ENCODE measurements around the gene SP140.
"Not testable (repeated sequence)": the region's sequence is repeated elsewhere in the genome, so short reads cannot be mapped to it uniquely, and the experiment has no call there.

SP140 gene

GRCh38 chr2:230225486-230225885, at the start of gene SP140:
TSS of gene SP140 (plus strand) at chr2:230225736. CDS start at chr2:230225845, 109 bp downstream.
- DNase-seq (ENCODE audit: low read depth): peak; percentile 68

GRCh38 chr2:230176996-230177395, 48.5 kb upstream of the SP140 start:
- DNase-seq (ENCODE audit: low read depth): no peak

GRCh38 chr2:230178546-230179485, 46.7 kb upstream of the SP140 start:
- DNase-seq (ENCODE audit: low read depth): no peak

GRCh38 chr2:230179907-230180306, 45.6 kb upstream of the SP140 start:
- no peak for DNase-seq (ENCODE audit: low read depth)

- DNase-seq (ENCODE audit: low read depth): no peak
These were observed 44.3 kb upstream of the SP140 start for GRCh38 chr2:230181195-230181594.

GRCh38 chr2:230184727-230185578, 40.6 kb upstream of the SP140 start:
- no peak for DNase-seq (ENCODE audit: low read depth)

GRCh38 chr2:230202430-230203109, 23.0 kb upstream of the SP140 start:
- no peak for DNase-seq (ENCODE audit: low read depth)

- DNase-seq (ENCODE audit: low read depth): no peak
These were observed 22.3 kb upstream of the SP140 start for GRCh38 chr2:230203110-230203676.

GRCh38 chr2:230205034-230205433, 20.5 kb upstream of the SP140 start:
- DNase-seq (ENCODE audit: low read depth): no peak

- no peak for DNase-seq (ENCODE audit: low read depth)
These were observed 19.8 kb upstream of the SP140 start for GRCh38 chr2:230205721-230206120.

GRCh38 chr2:230208576-230208975, 17.0 kb upstream of the SP140 start:
- DNase-seq (ENCODE audit: low read depth): no peak

- no peak for DNase-seq (ENCODE audit: low read depth)
These were observed 16.0 kb upstream of the SP140 start for GRCh38 chr2:230209422-230210051.

- no peak for DNase-seq (ENCODE audit: low read depth)
These were observed 9.0 kb upstream of the SP140 start for GRCh38 chr2:230216489-230216888.

GRCh38 chr2:230217424-230217823, 8.1 kb upstream of the SP140 start:
- no peak for DNase-seq (ENCODE audit: low read depth)

GRCh38 chr2:230218421-230218820, 7.1 kb upstream of the SP140 start:
- DNase-seq (ENCODE audit: low read depth): no peak

- DNase-seq (ENCODE audit: low read depth): peak; percentile 72
These were observed 5.9 kb upstream of the SP140 start, which contains the start of gene SP110 for GRCh38 chr2:230219419-230220331. TSS of gene SP110 (minus strand) at chr2:230219984. CDS start at chr2:230216927, 3,057 bp downstream.

GRCh38 chr2:230220347-230220969, 5.1 kb upstream of the SP140 start:
- DNase-seq (ENCODE audit: low read depth): no peak

- DNase-seq (ENCODE audit: low read depth): no peak
These were observed 4.0 kb upstream of the SP140 start for GRCh38 chr2:230221493-230221892.

- not testable (repeated sequence) for DNase-seq (ENCODE audit: low read depth)
These were observed 2.7 kb upstream of the SP140 start for GRCh38 chr2:230222829-230223228.

GRCh38 chr2:230224458-230224857, 1.1 kb upstream of the SP140 start:
- no peak for DNase-seq (ENCODE audit: low read depth)

Data from stimulated activated CD8-positive, alpha-beta memory T cell treated with anti-CD3 and anti-CD28 coated beads, Interleukin-12 subunit alpha, Interleukin-12 subunit beta, amount 100 ng/mL, for 1 hour (primary cell).